Measurements from ENCODE around the gene HECTD1.

GRCh38 chr14:31228533-31228932 lies 20.9 kb upstream of the HECTD1 start:
- TF ChIP-seq CTCF (IDR thresholded peaks at IDR 0.05) (no peak), POLR2A (IDR thresholded peaks at IDR 0.05) (no peak)

Data from thyroid gland (tissue), 4 donors.